Right lobe of liver (tissue), 4 donors: Measurements from ENCODE around the gene SCFD2.

Experiments
- POLR2A ChIP-seq: fragments of 450-650 bp; IDR thresholded peaks from one replicate; pipeline ENCODE4 v1.6.1; 2017; ENCODE audit warnings: antibody characterized with exemption, mild to moderate bottlenecking
- TF ChIP-seq, protein P1 (sequence below), 4 donors: fragments of 200-600 bp in 3 of 4; fragments of 450-650 bp in 1 of 4; IDR thresholded peaks; one replicate each; pipeline versions ENCODE4 v1.5.1 to v1.8.0; 2016 to 2022; ENCODE audit warnings: antibody characterized with exemption in 4 of 4, mild to moderate bottlenecking in 2 of 4
- donor health status: DM: no; HTN: no; CAD: no.
- donor health status: DM: no; HTN: no; CAD: no.
- donor health status: DM: no; HTN: yes; CAD: no.

DNA sequence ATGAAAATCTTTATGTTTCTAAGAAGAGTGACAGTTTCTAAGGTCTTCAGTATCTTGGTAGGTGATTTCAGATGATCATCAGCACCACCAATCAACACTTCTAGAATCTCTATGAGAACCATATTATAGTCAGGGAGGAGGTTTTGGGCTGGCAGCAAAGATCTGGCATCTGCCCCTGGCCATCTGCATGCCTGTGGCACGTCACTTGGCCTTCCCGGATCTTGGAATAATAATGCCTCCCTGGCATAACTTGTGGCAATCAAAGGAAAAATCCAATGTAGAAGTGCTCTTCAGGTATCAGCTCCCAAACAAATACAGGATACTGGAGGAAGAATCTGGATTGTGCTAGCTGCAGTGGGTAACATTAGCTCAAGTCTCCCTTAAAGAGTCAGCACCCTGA, 446.4 kb downstream of the SCFD2 start:
- TF ChIP-seq, protein P1, sequence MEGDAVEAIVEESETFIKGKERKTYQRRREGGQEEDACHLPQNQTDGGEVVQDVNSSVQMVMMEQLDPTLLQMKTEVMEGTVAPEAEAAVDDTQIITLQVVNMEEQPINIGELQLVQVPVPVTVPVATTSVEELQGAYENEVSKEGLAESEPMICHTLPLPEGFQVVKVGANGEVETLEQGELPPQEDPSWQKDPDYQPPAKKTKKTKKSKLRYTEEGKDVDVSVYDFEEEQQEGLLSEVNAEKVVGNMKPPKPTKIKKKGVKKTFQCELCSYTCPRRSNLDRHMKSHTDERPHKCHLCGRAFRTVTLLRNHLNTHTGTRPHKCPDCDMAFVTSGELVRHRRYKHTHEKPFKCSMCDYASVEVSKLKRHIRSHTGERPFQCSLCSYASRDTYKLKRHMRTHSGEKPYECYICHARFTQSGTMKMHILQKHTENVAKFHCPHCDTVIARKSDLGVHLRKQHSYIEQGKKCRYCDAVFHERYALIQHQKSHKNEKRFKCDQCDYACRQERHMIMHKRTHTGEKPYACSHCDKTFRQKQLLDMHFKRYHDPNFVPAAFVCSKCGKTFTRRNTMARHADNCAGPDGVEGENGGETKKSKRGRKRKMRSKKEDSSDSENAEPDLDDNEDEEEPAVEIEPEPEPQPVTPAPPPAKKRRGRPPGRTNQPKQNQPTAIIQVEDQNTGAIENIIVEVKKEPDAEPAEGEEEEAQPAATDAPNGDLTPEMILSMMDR (IDR thresholded peaks at IDR 0.05): no peak
- TF ChIP-seq POLR2A: no peak
